HG03575 (cell line): ENCODE data around the gene RNF144A.
"Not testable (repeated sequence)": the region's sequence is repeated elsewhere in the genome, so short reads cannot be mapped to it uniquely, and the experiment has no call there.

Source experiments
- ATAC-seq: cut with Tn5 transposase; IDR thresholded peaks from one replicate; pipeline ENCODE4 v1.9.1; 2021; ENCODE audit not compliant: unreplicated experiment, insufficient number of reproducible peaks, low FRiP score; ENCODE audit errors: extremely low read depth

The RNF144A gene

DNA sequence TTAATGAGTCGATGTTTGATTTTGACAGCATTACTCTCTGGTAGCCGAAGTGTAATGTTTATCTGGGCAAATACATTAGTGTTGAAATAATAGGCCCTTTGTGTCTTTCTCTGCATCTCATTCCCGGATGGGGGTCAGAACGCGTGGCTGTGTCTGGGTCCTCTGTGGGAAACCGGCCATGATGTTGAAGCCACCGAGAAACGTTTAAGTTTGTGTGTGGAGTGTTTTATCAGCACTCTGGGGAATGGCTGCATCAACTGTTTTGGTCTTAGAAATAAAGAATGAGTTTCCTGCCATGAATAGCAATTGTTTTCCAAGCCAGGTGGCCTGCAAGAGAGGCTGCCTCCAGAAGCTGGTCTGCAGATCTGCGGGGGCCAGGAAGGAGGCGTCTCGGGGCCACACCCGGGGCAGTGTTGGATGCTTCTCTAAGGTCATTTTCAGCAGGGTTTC lies 69.7 kb downstream of the RNF144A start:
- ATAC-seq = no peak

DNA sequence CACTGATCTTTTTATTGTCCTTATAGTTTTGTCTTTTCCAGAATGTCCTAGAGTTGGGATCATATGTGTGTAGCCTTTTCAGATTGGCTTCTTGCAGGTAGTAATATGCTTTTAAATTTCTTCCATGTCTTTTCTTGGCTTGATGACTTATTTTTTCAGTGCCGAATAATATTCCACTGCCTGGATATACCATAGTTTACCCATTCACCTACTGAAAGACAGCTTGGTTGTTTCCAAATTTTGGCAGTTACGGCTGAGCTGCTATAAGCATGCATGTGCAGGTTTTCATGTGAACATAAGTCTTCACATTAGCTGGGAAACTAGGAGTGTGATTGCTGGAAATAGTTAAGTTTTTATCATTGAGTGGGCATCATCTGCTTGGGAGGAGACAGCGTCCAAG lies 73.7 kb downstream of the RNF144A start:
- no peak for ATAC-seq

DNA sequence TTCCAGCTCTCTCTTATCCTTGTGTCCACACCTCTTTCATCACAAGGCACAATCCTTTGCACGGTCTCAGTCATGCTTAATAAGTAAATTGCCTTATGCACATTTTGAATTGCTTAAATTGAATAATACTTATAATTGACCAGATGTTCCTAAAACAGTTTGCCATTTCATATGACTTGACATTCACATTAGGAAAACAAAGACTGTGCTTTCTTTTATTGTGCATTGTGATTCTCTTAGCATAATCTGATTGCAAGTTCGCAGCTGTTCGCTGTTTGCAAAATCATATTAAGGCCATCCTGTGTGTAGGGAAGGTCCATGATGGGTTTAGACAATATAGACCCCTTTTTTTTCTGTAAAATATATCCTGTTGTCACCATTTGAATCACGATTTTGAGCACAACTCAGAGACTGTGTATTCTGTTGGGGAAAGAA lies 75.6 kb downstream of the RNF144A start:
- ATAC-seq = no peak

DNA sequence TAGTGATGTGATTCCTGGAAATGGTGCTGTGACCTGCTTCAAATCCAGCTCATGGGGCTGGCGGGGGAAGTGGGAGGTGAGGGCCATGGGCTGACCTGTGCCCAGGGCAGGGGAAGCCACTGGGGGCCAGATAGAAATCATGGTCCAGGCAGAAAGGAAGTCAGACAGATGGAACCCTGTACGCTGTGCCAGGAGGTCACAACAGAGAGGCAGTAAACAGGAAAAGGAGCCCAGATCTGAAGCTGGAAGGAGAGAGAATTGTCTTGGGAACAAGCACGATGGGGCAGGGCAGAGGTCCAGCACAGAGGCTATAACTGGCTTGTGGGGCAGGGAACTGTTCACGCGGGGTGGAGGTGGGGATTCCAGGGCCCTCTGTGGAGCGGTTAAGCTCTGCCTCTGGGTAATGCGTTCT lies 76.0 kb downstream of the RNF144A start:
- no peak for ATAC-seq

DNA sequence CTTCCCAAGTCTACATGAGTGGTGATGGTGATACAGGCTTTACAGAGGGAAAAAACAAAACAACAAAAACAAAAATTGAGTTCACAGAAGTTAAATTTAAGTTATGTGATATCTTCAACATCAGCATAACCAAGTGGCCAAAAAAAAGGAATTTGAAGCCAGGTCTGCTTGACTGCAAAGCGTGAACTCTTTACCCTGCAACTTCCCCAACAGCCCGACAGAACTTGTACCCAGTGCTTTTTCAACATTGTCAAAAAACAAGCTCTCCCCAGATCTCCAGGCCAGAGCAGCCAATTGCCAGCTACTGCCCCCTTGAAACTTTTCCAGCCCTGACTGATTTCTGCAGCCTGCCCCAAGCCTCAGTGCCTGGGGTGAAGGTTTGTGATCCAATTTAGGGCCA lies 76.7 kb downstream of the RNF144A start:
- no peak for ATAC-seq

DNA sequence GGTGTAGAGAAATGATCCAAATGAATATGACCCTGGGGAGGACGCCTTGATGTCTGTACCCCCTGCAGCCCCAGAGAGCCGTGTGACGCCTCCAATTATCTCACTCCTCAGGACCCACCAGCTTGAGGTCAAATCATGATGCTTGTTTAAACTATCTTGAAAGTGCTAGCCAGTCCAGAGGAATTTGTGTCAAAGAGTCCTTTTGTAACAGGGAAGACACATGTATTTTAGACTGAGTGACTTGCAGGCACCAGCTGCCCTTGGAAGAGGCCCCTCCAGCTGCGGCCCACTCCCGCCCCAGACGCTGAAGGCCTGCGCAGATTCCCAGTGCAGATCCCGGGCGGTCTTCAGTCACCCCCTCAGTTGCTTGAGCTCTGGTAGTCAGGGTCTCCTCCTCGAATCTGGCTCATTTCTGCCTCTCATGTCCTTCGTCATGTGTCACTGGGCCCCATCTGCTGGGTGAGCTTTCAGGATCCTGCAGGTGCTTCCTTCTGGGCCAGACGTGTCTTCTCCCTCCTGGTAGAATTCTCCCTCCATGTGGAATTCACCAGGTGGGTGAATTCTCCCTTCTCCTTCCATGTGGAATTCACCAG lies 77.4 kb downstream of the RNF144A start:
- ATAC-seq = no peak

DNA sequence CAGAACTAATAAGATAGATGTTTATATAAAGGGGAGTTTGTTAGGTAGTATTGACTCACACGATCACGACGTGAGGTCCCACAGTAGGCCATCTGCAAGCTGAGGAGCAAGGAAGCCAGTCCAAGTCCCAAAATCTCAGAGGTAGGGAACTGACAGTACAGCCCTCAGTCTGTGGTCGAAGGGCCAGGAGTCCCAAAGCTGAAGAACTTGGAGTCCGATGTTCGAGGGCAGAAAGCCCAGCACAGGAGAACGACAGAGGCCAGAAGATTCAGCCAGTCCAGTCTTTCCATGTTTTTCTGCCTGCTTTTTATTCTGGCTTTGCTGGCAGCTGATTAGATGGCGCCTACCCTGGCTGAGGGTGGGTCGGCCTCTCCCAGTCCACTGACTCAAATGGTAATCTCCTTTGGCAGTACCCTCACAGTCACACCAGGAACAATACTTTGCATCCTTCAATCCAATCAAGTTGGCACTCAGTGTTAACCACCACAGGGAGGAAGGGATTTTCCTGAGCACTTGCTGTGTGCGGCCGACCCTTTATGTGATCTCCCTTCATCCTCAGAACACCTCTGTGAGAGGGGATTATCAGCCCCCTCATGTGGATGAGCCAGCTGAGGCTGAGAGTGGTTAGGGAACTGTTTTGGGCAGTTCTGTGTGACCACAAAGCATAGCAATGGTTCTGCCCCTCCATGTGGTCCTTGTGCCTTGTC lies 78.3 kb downstream of the RNF144A start:
- no peak for ATAC-seq

DNA sequence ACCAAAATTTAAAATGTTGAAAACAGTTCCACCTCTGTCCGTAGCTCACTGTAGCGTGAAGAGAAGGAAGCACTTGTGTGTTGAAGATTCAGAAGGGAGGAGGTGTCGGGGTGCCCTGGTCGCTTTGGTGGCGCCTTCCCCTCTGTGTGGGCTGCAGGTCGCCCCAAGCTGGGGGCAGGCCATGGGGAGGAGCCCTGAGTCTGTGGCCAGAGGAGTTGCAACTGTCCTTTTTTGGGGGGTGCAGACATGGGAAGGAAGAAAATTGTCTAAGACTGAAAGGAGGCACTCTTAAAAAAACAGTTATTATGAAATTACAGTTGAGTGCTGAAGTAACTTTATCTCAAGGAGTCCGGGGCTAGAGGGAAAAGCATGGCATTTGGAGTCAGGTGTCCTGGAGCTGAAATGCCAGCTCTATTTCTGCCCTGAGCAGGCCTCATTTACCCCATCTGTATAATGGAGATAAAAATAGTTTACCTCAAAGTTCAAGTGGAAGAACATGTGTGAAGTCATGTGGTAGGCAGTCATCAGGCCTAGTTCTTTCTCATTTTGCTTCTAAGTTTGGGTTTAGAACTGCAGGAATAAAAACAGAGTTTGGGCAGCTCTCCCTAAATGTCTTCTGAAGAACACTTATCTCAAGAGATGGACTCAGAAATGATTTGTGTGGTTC lies 82.1 kb downstream of the RNF144A start:
- ATAC-seq = peak; percentile 70

DNA sequence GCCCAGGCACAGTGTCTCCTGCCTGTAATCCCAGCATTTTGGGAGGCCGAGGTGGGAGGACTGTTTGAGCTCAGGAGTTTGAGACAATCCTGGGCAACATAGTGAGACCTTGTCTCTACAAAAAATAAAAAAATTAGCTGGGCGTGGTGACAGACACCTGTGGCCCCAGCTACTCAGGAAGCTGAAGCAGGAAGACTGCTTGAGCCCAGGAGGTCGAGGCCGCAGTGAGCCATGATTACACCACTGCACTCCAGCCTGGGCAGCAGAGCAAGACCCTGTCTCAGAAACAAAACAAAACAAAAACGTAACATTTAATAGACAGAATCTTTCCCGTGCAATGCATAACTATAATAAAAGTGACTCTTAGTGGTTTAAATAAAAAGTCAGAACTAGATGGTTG lies 84.2 kb downstream of the RNF144A start:
- ATAC-seq = not testable (repeated sequence)

DNA sequence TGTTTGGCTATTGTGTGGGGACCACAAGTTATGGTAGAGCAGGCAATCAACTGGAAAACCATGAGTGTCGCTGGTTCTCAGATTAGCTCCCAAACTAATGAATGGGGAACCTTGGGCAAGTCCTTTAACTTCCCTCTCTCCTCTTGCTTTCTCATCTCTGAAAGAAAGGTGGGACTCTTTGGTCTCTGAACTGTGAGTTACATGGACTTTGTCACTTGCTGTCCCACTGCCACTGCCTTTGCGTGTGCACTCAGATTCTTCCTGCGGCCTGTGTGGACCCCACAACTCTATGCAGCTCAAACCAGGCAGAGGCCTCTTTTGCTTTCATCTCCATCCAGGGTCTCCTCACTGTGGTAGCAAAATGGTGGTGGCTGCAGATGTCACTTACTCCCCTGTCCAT lies 86.7 kb downstream of the RNF144A start:
- ATAC-seq = no peak

DNA sequence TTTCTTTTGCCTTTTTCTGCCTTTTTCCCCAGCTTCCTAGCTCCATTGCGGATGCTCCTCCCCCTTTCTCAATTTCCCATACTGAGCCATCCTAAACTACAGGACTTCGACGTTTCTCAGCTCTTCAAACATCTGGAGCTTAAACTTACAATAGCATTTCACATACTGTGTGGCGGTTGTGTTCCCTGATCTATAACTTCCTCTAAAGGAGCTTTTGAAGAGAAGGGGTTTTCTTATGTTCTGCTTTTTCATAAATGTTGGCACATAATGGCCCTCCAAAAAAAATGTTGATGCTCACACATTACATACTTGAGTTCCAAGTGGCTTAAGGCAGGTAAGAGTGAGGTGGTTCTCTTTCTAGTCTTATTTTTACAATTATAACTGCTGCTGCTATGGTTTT lies 87.4 kb downstream of the RNF144A start:
- no peak for ATAC-seq

DNA sequence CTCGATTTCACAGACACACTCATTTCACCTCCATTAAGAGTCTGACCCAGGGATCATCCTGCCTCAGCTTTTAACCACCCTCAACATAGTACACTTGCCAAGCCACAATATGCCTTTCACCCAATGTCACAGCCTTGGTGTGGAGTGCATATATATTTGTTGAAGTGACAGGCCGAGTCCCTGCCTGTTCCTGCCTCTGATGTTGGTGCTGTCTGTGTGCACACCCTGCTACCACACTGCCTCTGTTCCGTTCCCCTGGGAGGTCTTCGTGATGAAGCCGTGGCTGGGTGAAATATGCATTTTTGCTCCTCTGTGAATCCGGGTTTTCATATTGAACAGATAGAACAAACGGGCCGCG lies 90.3 kb downstream of the RNF144A start:
- ATAC-seq = no peak

DNA sequence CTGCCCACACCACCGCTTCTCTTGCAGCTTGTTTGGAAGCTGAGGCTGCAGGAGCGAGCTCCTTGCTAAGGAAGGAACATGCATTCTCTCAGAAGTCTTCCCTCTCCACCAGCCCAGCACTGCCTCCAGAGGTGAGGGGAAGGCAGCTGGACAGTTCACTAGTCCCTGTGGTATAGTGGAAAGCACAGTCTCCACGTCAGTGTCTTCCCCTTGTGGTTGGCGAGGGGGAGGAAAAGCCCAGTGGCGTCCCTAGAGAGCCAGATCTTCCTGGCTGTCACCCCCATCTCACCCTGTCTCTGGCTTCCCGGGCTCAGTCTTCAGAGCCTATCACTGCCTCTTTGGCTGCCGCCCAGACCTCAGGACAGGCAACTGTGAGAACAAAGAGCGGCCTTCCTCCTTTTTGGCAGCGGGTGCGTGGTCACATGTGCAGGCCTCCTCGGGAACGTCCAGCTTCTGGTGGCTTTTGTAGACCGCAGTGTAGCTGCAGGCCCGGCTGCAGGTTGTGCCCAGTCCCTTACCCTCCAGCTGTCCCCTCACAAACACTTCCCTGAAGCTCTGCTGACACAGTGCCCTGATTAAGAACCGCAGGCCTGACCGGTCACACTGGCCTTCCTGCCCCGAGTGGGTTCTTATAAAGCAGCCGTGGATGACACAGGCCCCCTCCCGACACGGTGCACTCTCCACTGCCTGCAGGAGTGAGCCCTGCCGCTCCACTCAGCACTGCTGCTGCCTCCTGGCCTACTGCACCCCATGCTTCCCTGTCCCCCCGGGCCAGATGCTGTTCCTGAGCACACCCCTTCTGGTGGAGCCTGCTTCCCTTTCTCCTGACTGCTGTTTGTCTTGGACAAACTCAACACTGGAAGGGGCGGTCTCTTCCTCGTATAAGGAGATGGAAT lies 90.9 kb downstream of the RNF144A start:
- no peak for ATAC-seq

DNA sequence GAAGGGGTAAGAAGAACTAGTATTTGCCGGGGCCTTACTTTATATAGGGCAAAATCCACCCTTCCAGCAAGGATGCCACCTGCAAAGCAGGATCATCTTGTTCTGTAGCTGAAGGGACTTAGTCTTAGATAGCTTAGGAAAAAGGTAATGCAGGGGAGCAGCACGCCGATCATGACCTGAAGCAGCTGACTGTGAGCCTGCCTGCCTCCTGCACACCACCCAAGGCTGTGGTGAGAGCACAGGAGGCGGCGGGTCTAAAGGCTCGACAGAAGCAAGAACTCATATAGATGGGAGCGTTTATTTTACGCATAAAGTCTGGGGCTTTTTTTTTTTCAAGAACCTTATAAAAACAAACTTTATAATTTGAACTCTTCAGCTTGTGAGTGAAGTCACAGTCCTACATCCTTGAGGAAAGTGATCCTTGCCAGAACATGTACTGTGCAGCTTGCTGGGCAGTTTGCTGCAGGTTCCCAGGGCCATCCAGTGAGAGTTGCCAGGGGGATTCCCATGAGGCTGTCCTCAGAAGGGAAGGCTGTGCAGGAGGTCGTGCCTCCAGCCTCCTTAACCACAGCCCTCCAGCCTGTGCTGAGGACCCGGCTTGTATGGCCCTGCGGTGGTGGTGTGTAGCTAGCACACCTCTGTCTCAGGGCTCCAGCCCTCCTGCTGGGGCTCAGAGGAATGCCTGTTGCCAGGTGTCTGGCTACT lies 92.1 kb downstream of the RNF144A start:
- no peak for ATAC-seq

DNA sequence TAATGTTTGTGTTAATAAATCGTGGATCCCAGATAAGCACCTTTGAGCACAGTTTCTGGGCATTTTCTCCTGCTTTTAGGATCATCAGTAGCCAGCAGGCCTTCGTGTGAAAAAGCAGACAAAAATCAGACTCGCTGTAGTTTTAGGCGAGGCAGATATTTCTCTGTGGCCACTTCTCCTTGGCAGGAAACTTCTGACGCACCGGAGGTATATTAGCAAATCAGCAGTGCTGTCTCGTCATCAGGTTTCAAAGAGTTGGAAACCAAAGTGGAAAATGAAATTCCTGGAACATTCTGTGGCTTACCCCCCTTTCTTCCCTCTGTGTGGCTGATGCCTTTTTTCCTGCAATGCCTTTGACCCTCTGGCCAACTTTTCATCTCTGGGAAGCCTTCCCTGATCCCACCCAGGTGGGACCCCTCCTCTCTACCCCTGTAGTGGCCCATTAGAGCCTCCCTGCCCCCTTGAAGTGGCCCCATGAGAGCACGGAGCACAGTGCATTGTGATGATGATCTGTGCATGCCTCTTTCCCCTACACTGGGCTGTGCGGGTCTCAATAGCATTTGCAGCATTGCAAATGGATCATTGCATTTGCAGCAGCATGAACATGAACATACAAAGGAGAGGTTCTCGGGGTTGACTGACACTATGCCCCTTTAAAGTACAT lies 93.3 kb downstream of the RNF144A start:
- ATAC-seq = no peak

DNA sequence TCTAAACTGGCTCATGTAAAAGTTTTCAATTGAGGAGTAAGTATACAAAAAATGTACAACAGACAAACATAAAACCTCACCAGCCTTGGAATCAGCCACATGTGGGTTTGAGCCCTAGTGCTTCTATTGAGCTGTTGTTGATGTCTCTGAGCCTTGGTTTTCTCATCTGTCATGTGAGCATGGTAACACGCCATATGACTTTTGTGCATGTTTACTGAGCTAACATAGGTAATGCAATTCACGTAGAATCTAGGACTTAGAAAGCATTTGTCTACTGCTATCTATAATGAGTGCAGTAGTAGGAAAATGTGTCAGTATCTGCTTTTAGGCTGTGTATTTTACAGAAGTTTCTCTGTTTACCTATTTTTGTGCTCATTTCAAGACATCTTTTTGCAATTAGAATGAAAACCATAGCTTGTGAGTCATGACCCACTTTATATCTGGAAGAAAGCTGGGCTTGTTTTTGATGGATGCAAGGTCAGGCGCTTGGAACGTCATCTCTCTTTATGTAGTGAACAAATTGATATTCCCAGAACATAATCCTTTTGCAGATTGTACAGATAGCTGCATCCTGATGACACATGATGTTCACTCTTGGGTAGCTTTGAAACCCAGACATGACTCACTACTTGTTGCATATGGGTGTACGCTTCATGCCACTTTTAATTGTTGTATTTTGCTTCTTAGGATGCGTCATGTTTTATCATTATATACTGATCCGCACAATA lies 94.3 kb downstream of the RNF144A start:
- no peak for ATAC-seq

DNA sequence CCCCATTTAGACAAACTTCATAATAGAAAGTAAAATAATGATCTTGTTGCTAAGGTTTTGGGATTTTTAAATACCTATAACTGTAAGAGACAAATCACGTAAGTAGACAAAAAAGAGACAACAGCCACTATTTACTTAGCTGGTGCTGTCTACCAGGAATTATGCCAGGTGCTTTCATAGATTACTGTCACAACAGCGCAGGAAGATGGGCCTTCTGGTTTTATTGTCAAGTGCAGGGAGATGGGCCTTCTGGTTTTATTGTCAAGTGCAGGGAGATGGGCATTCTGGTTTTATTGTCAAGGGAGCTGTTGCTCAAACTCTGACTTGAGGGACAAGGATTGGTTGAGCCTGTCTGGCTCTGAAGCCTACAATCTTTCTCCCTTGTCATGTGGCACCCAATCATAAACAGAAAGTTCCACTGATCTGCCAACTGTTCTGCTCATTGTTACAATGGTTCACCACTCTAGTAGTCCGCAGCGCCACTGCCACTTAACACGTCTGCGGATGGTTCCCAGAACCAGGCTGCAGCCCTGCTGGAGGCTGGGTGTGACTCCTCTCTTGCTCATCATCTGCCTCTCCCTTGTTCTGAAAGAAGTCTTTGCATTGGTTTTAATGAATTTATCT lies 95.0 kb downstream of the RNF144A start:
- ATAC-seq = no peak
